GM23248 (cell line): ENCODE results near the gene GREB1.

Experiments
- EZH2 ChIP-seq: fragments of 200-600 bp; sonication (generic); IDR thresholded peaks from 2 replicates; pipeline ENCODE4 v1.6.1; 2018; ENCODE audit warnings: antibody characterized with exemption, mild to moderate bottlenecking; ENCODE audit not compliant: insufficient read depth, poor library complexity, severe bottlenecking
- EZH2phosphoT487 ChIP-seq: fragments of 200-600 bp; sonication (generic); IDR thresholded peaks from 2 replicates; pipeline ENCODE4 v1.6.1; 2018; ENCODE audit warnings: antibody characterized with exemption, moderate library complexity, mild to moderate bottlenecking, low read depth; ENCODE audit not compliant: insufficient read depth

DNA sequence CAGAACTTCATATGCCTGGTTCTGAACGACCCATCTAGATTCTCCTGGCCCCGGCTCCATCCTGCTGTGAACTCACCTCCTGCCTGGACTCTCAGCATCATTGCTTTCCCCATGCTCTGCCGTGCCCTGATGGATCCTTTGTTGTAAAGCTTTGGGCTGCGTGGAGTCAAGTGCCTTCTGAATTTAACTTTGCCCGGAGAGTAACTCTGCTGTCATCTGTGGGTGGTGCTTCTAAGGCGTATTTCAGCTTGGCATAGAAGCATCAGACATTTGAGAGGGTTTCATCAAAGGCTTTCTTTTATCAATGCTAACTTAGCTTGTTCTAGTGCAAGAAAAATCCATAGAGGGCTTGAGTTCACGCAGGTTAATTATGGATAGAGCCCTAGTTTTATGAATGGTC is 8.1 kb upstream of the GREB1 start:
- TF ChIP-seq EZH2 (no peak), EZH2phosphoT487 (no peak)
